GM19328 (cell line): ENCODE measurements around the gene TNFSF9.
"Not testable (repeated sequence)": the region's sequence is repeated elsewhere in the genome, so short reads cannot be mapped to it uniquely, and the experiment has no call there.

ENCODE experiments used
- ATAC-seq: cut with Tn5 transposase; IDR thresholded peaks from one replicate; pipeline ENCODE4 v1.9.1; 2021; ENCODE audit warnings: mild to moderate bottlenecking, moderate library complexity; ENCODE audit not compliant: unreplicated experiment

The TNFSF9 gene

DNA sequence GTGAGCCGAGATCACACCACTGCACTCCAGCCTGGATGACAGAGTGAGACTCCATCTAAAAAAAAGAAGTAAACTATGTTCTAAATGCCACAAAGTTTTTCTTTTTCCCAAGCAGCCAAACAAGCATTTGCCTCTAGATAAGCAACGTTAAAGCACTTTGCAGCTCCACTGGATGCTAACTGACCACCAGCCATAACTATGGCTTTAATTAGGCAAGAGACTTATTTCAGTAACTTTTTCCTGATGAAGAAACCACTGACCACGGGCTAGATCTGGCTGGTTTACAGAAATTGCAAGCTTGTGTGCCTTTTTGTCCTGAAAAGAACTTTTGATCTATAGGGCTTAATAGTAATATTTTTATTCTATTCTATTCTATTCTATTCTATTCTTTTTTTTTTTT is 38.0 kb downstream of the TNFSF9 start:
- ATAC-seq = no peak

DNA sequence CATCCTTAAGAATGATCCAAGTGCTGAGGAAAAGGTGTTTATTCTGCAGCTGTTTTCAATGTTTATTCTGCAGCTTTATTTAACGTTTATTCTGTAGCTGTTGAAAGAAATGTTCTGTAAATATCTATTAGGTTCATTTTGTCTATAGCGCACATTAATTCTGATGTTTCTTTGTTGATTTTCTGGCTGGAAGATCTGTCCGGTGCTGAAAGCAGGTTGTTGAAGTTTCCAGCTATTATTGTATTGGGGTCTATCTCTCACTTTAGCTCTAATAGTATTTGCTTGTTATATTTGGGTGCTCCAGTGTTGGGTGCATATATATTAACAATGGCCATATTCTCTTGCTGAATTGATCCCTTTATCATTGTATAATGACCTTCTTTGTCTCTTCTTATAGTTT is 39.9 kb downstream of the TNFSF9 start:
- ATAC-seq = no peak

DNA sequence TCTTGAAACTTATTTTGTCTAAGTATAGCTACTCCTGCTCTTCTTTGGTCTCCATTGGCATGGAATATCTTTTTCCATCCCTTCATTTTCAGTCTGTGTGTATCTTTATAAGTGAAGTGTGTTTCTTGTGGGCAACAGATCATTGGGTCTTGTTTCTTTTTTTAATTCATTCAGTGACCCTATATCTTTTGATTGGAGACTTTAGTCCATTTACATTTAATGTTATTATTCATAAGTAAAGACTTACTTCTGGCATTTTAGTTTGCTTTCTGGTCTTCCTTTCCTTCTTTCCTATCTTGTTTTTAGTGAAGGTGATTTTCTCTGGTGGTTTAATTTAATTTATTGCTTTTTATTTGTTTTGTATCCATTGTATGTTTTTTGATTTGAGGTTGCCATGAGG is 40.3 kb downstream of the TNFSF9 start:
- no peak for ATAC-seq

DNA sequence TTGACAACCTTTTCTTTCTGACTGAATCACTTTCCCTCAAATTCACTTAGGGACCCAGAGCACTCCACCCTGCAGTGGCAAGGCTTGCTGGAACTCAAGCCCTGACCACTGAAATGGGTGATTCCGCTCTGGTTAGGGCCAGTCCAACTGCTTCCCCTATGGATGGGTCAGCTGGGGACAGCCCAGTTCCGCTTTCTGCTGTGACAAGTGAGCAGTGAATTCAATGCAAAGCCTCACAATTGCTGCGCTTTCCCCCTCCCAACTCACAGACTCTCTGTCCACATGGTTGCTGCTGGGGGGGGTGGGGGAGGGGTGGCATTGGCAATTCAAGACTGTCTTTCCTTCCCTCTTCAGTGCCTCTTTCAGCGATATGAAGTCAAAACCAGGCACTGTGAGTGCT is 41.4 kb downstream of the TNFSF9 start:
- no peak for ATAC-seq

DNA sequence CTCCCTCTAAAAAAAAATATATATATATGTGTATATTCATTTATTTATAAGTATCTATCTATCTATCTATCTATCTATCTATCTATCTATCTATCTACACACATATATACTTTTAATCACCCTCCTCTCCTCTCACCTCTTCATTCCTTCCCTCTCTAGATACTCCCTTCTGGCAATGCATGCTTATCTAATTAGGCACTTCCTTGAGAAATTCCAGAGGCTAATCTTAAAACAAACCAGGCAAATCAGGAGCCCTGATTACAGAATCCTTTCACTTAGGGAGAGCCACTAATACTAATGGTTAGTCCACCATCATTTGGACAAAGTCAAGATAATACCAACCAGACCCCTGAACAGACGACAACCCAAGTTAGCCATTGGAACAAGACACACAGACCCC is 42.5 kb downstream of the TNFSF9 start:
- ATAC-seq = no peak

DNA sequence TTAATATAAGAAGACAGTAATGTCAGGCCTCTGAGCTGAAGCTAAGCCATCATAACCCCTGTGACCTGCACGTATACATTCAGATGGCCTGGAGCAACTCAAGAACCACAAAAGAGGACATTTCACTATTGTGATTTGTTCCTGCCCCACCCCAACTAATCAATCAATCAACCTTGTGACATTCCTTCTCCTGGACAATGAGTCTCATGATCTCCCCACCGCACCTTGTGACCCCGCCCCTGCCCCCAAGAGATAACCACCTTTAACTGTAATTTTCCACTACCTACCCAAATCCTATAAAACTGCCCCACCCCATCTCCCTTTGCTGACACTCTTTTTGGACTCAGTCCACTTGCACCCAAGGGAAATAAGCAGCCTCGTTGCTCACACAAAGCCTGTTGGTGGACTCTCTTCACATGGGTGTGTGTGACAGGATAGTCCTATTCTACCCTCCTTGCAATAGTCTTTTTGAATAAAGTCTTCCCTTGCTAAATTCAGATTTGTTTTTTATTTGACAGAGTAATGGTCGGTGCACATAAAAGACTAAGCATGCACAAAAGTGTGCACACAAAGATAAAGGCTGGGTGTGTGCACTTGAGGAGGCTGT is 46.1 kb downstream of the TNFSF9 start:
- ATAC-seq = no peak

DNA sequence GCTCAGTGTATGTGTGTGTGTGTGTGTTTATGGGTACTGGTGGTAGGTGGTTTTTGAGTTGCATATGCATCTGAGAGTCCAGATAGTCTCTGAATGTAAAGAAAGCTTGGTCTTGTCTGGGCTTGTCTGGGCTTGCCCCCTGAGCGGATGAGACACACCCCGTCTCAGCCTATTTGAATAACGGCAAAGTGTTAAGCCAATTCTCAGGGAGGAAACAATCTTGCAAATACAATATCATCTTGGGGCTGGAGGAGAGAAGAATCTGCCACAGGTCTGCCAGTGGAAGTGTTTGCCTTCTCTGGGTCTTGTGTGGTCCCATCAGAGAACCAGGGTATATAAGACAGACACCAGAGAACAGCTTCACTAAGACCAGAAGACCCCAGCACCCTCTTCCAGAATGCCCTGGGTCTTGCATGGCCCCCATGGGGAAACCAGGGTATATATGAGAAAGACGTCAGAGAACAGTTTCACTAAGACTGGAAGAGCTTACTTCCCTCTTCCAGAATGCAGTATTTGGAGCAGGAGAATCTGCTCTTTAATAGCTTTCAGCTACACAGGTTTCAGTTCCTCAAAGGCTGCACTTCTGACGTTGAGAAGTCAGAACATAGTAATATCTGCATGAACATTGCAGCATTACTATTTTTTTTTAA is 46.8 kb downstream of the TNFSF9 start:
- peak; percentile 57 for ATAC-seq

DNA sequence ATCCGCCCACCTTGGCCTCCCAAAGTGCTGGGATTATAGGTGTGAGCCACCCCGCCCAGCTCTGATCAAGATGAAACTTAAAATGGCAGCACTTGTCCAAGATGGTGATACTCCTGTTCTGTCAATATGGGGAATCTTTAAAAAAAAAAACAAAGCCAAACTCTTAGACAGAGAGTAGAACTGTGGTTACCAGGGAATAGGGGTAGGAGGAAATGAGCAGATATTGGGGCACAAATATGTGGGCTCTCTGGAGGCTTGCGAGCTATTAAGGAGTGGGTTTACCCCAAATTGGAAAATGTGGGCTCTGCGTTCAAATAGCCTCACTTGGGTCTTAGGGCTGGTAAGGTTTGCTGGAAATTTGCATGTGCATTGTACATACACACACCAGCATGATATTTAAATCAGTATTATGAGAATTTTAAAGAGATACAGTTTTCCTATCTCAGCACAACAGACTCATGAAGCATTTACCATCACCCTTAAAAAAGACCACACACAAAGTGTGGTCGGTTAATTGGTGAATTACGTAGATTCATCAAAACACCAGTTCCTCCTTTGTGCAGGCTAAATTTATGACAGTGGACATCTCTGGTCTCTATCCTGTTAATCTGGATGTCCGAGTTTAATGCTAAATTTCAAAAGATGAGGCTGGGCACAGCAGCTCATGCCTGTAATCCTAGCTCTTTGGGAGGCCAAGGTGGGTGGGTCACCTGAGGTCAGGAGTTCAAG is 48.8 kb downstream of the TNFSF9 start:
- no peak for ATAC-seq

DNA sequence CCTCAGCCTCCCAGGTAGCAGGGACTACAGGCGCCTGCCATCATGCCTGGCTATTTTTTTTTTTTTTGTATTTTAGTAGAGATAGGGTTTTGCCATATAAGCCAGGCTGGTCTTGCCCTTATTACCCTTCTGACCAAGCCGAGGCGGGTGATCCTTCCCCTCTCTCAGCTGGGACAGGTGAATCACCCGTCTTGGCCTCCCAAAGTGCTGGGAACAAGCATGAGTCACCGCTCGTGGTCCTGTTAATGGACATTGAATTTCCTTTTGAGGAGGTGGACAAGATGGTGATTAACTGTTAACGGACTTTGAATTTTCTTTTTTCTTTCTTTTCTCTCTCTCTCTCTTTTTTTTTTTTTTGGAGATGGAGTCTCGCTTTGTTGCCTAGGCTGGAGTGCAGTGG is 49.5 kb downstream of the TNFSF9 start:
- ATAC-seq = no peak

DNA sequence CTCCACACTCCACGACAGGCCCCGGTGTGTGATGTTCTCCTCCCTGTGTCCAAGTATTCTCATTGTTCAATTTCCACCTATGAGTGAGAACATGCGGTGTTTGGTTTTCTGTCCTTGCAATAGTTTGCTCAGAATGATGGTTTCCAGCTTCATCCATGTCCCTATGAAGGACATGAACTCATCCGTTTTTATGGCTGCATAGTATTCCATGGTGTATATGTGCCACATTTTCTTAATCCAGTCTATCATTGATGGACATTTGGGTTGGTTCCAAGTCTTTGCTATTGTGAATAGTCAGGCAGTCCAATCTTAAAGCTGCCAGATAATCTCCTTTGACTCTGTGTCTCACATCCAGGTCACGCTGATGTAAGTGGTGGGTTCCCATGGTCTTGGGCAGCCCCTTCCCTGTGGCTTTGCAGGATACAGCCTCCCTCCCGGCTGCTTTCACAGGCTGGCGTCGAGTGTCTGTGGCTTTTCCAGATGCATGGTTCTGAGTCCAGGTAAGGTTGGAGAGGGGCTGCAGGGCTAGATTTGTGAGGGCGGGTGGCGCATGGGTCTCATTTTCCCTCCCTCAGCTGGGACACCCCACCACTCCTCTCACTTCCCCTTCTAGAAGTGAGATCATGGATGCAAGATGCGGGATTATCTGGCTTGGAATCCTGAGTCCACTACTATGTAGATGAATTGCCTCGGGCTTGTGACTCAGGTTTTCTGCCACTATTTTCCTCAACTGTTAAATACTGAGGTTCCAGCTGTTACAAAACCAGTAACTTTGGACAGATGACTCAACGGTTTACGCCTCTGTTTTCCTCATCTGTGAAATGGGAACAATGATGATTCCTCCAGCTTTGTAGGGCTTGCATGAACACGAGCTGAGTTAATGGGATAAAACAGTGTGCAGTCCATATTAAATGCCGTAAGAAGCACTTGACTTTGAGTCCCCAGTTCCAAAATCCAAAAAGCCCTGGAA is 52.0 kb downstream of the TNFSF9 start:
- ATAC-seq = not testable (repeated sequence)
